ENCODE measurements around the gene GMEB1.
A peak's percentile ranks its signal among the peaks of the same experiment; 100 is the strongest.
"Not testable (repeated sequence)": the region's sequence is repeated elsewhere in the genome, so short reads cannot be mapped to it uniquely, and the experiment has no call there.

Gene GMEB1

GRCh38 chr1:28653870-28654269 lies 14.7 kb upstream of the GMEB1 start:
- H3K36me3 Mint-ChIP-seq; H3K27ac Mint-ChIP-seq; H3K9me3 Mint-ChIP-seq; ATAC-seq (replicated peaks); H3K4me3 Mint-ChIP-seq; H3K4me1 Mint-ChIP-seq; DNase-seq; H3K27me3 Mint-ChIP-seq: not testable (repeated sequence)

GRCh38 chr1:28655448-28656311 lies 12.9 kb upstream of the GMEB1 start:
- H3K27ac Mint-ChIP-seq; ATAC-seq (replicated peaks); H3K27me3 Mint-ChIP-seq; H3K36me3 Mint-ChIP-seq; H3K4me1 Mint-ChIP-seq; DNase-seq; H3K4me3 Mint-ChIP-seq; H3K9me3 Mint-ChIP-seq: not testable (repeated sequence)

GRCh38 chr1:28656335-28656734 lies 12.2 kb upstream of the GMEB1 start:
- no peak overlapping the region for H3K27ac Mint-ChIP-seq
- no peaks in the 10 kb centered on the region for H3K4me1 Mint-ChIP-seq
- H3K4me3 Mint-ChIP-seq = no peak overlapping the region
- H3K36me3 Mint-ChIP-seq = no peaks in the 10 kb centered on the region
- no peaks in the 10 kb centered on the region for H3K9me3 Mint-ChIP-seq
- no peak for DNase-seq
- ATAC-seq (replicated peaks) = no peak
- H3K27me3 Mint-ChIP-seq = no peaks in the 10 kb centered on the region

GRCh38 chr1:28663871-28664470 lies 4.6 kb upstream of the GMEB1 start:
- H3K4me1 Mint-ChIP-seq = peaks cover 5% of the 10 kb centered on the region in 2 donors
- no peak overlapping the region for H3K4me3 Mint-ChIP-seq
- no peak overlapping the region for H3K27ac Mint-ChIP-seq
- no peaks in the 10 kb centered on the region for H3K9me3 Mint-ChIP-seq
- no peaks in the 10 kb centered on the region for H3K27me3 Mint-ChIP-seq
- DNase-seq (no peak), ATAC-seq (replicated peaks) (no peak)
- H3K36me3 Mint-ChIP-seq = no peaks in the 10 kb centered on the region

GRCh38 chr1:28666806-28667205 lies 1.8 kb upstream of the GMEB1 start:
- DNase-seq (no peak), ATAC-seq (replicated peaks) (no peak)
- Mint-ChIP-seq H3K9me3 (no peaks in the 10 kb centered on the region), H3K4me1 (peaks cover 5 to 7% of the 10 kb centered on the region in 2 donors), H3K27me3 (no peaks in the 10 kb centered on the region), H3K4me3 (peak overlapping the region; percentile 26 to 43), H3K36me3 (peaks cover 2 to 7% of the 10 kb centered on the region in 2 donors), H3K27ac (peak overlapping the region; percentile 65)

- Mint-ChIP-seq H3K9me3 (no peaks in the 10 kb centered on the region), H3K27me3 (no peaks in the 10 kb centered on the region), H3K27ac (peak overlapping the region; percentile 97), H3K36me3 (peaks cover 2 to 11% of the 10 kb centered on the region in 2 donors), H3K4me1 (peaks cover 5 to 8% of the 10 kb centered on the region in 2 donors), H3K4me3 (peak overlapping the region; percentile 97 to 99)
- ATAC-seq (replicated peaks) (peak; percentile 76 to 82), DNase-seq (peak; percentile 46)
Measured at GRCh38 chr1:28668956-28669723, 556 bp downstream of the GMEB1 start.

GRCh38 chr1:28671254-28671780 lies 2.7 kb downstream of the GMEB1 start:
- H3K9me3 Mint-ChIP-seq = no peaks in the 10 kb centered on the region
- H3K27ac Mint-ChIP-seq = no peak overlapping the region
- H3K4me3 Mint-ChIP-seq = no peak overlapping the region
- peaks cover 2 to 20% of the 10 kb centered on the region in 2 donors for H3K36me3 Mint-ChIP-seq
- ATAC-seq (replicated peaks) (no peak), DNase-seq (no peak)
- no peaks in the 10 kb centered on the region for H3K27me3 Mint-ChIP-seq
- H3K4me1 Mint-ChIP-seq = peaks cover 8 to 10% of the 10 kb centered on the region in 2 donors

GRCh38 chr1:28672971-28673370 lies 4.4 kb downstream of the GMEB1 start:
- H3K9me3 Mint-ChIP-seq; H3K4me1 Mint-ChIP-seq; ATAC-seq (replicated peaks); H3K4me3 Mint-ChIP-seq; DNase-seq; H3K27me3 Mint-ChIP-seq: not testable (repeated sequence)
- Mint-ChIP-seq H3K27ac (peak overlapping the region; percentile 37), H3K36me3 (peaks cover 2 to 20% of the 10 kb centered on the region in 2 donors)

- Mint-ChIP-seq H3K36me3 (peaks cover 4 to 14% of the 10 kb centered on the region in 2 donors), H3K4me1 (peaks cover 4 to 5% of the 10 kb centered on the region in 2 donors), H3K27me3 (no peaks in the 10 kb centered on the region), H3K27ac (no peak overlapping the region), H3K9me3 (no peaks in the 10 kb centered on the region), H3K4me3 (no peak overlapping the region)
- ATAC-seq (replicated peaks) (no peak), DNase-seq (no peak)
Measured at GRCh38 chr1:28675924-28676257, 7.3 kb downstream of the GMEB1 start.

- DNase-seq (no peak), ATAC-seq (replicated peaks) (no peak)
- Mint-ChIP-seq H3K9me3 (no peaks in the 10 kb centered on the region), H3K4me3 (no peak overlapping the region), H3K36me3 (peaks cover 15 to 29% of the 10 kb centered on the region in 2 donors), H3K27me3 (no peaks in the 10 kb centered on the region), H3K4me1 (peaks cover 4 to 7% of the 10 kb centered on the region in 2 donors), H3K27ac (no peak overlapping the region)
Measured at GRCh38 chr1:28680151-28680550, 11.6 kb downstream of the GMEB1 start.

- H3K27ac Mint-ChIP-seq = no peak overlapping the region
- H3K4me3 Mint-ChIP-seq = no peak overlapping the region
- no peak for ATAC-seq (replicated peaks)
- DNase-seq = no peak
- H3K9me3 Mint-ChIP-seq = no peaks in the 10 kb centered on the region
- H3K36me3 Mint-ChIP-seq = peaks cover 20 to 33% of the 10 kb centered on the region in 2 donors
- no peaks in the 10 kb centered on the region for H3K27me3 Mint-ChIP-seq
- peaks cover 5 to 6% of the 10 kb centered on the region in 2 donors for H3K4me1 Mint-ChIP-seq
Measured at GRCh38 chr1:28682840-28683239, 14.3 kb downstream of the GMEB1 start.

GRCh38 chr1:28684937-28685336 lies 16.4 kb downstream of the GMEB1 start:
- no peak for DNase-seq
- H3K9me3 Mint-ChIP-seq = no peaks in the 10 kb centered on the region
- H3K27me3 Mint-ChIP-seq = no peaks in the 10 kb centered on the region
- H3K4me3 Mint-ChIP-seq = no peak overlapping the region
- H3K36me3 Mint-ChIP-seq = peaks cover 18 to 36% of the 10 kb centered on the region in 2 donors
- peaks cover 5 to 6% of the 10 kb centered on the region in 2 donors for H3K4me1 Mint-ChIP-seq
- no peak for ATAC-seq (replicated peaks)
- no peak overlapping the region for H3K27ac Mint-ChIP-seq

- H3K9me3 Mint-ChIP-seq; H3K27ac Mint-ChIP-seq; H3K4me3 Mint-ChIP-seq; H3K27me3 Mint-ChIP-seq; H3K4me1 Mint-ChIP-seq; DNase-seq; ATAC-seq (replicated peaks): not testable (repeated sequence)
- H3K36me3 Mint-ChIP-seq = peaks cover 9 to 33% of the 10 kb centered on the region in 2 donors
Measured at GRCh38 chr1:28691627-28692026, 23.0 kb downstream of the GMEB1 start.

GRCh38 chr1:28703629-28704028 lies 35.0 kb downstream of the GMEB1 start:
- no peak overlapping the region for H3K27ac Mint-ChIP-seq
- H3K4me1 Mint-ChIP-seq = no peaks in the 10 kb centered on the region
- no peak for DNase-seq
- ATAC-seq (replicated peaks) = no peak
- H3K4me3 Mint-ChIP-seq = no peak overlapping the region
- peaks cover 17 to 24% of the 10 kb centered on the region in 2 donors for H3K36me3 Mint-ChIP-seq
- no peaks in the 10 kb centered on the region for H3K27me3 Mint-ChIP-seq
- no peaks in the 10 kb centered on the region for H3K9me3 Mint-ChIP-seq
